AG04449 (cell line): ENCODE results near the gene PPIP5K2.

Source experiments
- CTCF ChIA-PET: fragments of 350-600 bp; formaldehyde crosslinking; extraction: SDS; loops from one replicate; lab custom pipeline; 2021; ENCODE audit warnings: antibody characterized with exemption; lab: Yijun Ruan, JAX
- POLR2A ChIA-PET: fragments of 400-600, 350-600 bp; formaldehyde crosslinking; extraction: SDS; loops from one replicate; lab custom pipeline; 2020; ENCODE audit warnings: antibody characterized with exemption, inconsistent platforms; lab: Yijun Ruan, JAX
- DNase-seq: peaks from one replicate; pipeline ENCODE4 v3.0.0-alpha.2; 2010; ENCODE audit warnings: low read depth, low spot score
- H3K4me3 ChIP-seq: 2 replicates; pipeline ENCODE4 v1.5.1; 2011; ENCODE audit warnings: low read depth, mild to moderate bottlenecking, control low read depth, low read length
- CTCF ChIP-seq: IDR thresholded peaks from one replicate; pipeline ENCODE4 v1.5.1; 2011; ENCODE audit warnings: mild to moderate bottlenecking, moderate library complexity, low read length, control low read depth, inconsistent platforms; ENCODE audit not compliant: insufficient read depth; ENCODE audit errors: missing control alignments

The PPIP5K2 gene

GRCh38 chr5:103245761-103246160 lies 125.7 kb downstream of the PPIP5K2 start:
- DNase-seq = no peak
- POLR2A ChIA-PET = no interaction called here
- no peak for TF ChIP-seq CTCF
- CTCF ChIA-PET = interaction anchor here (1.4 to 2.1 kb wide), 3 partner anchors 10 to 229 kb away, joined by 4 to 6 read pairs (median 5); no protein-coding TSS in a partner anchor
- no peak overlapping the region for H3K4me3 ChIP-seq

GRCh38 chr5:103247118-103247517 lies 127.0 kb downstream of the PPIP5K2 start:
- DNase-seq = no peak
- POLR2A ChIA-PET = interaction anchor here (0.6 kb wide), 1 partner anchor 11 kb away, joined by 3 read pairs; the partner anchor contains the start of gene MACIR
- CTCF ChIA-PET = interaction anchor here (1.2 to 1.4 kb wide), 3 partner anchors 9 to 229 kb away, joined by 5 to 6 read pairs (median 5); no protein-coding TSS in a partner anchor
- no peak for TF ChIP-seq CTCF
- H3K4me3 ChIP-seq = no peak overlapping the region

DNA sequence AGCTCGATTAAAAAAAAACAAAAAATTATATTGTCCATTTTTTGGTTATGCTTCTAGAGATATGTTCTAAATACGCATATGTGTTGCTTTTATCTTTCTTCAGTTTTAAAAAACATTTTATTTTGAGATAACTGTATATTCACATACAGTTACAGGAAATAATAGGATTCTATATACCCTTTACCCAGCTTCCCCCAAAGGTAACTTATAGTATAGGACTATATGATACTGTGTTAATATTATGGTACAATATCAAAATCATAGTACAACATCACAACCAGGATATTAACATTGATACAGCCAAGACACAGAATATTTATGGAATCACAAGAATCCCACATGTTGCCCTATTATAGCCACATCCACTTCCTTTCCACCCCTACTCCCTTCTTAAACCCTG lies 129.0 kb downstream of the PPIP5K2 start:
- TF ChIP-seq CTCF = no peak
- DNase-seq = no peak
- ChIA-PET CTCF (interaction anchor here (1.0 kb wide), 1 partner anchor 16 kb away, joined by 4 read pairs; no protein-coding TSS in a partner anchor), POLR2A (no interaction called here)
- no peak overlapping the region for H3K4me3 ChIP-seq

GRCh38 chr5:103254921-103255320 lies 134.8 kb downstream of the PPIP5K2 start:
- no peak overlapping the region for H3K4me3 ChIP-seq
- TF ChIP-seq CTCF = no peak
- DNase-seq = no peak
- CTCF ChIA-PET = interaction anchor here (0.7 to 10.6 kb wide), 5 partner anchors 8 to 221 kb away, joined by 4 to 128 read pairs (median 5); no protein-coding TSS in a partner anchor
- POLR2A ChIA-PET = no interaction called here

GRCh38 chr5:103255691-103256090 lies 135.6 kb downstream of the PPIP5K2 start:
- DNase-seq = no peak
- H3K4me3 ChIP-seq = no peak overlapping the region
- POLR2A ChIA-PET = no interaction called here
- no peak for TF ChIP-seq CTCF
- CTCF ChIA-PET = interaction anchor here (1.5 to 10.6 kb wide), 3 partner anchors 9 to 220 kb away, joined by 5 to 128 read pairs (median 29); no protein-coding TSS in a partner anchor

- no peak for DNase-seq
- ChIA-PET POLR2A (no interaction called here), CTCF (interaction anchor here (0.8 to 10.6 kb wide), 6 partner anchors 10 to 219 kb away, joined by 3 to 128 read pairs (median 6); no protein-coding TSS in a partner anchor)
- no peak overlapping the region for H3K4me3 ChIP-seq
- no peak for TF ChIP-seq CTCF
Measured at GRCh38 chr5:103256178-103256577, 136.1 kb downstream of the PPIP5K2 start.
